Endothelial cell (in vitro differentiated cells): ENCODE data around the gene ALDH16A1. TPM values are rescaled to one million over a fixed set of nuclear protein-coding genes. Genes with fewer than 3 reads are reported as not detected.

ENCODE experiments used
- DNase-seq: peaks from one replicate; pipeline ENCODE4 v3.0.0; 2021; ENCODE audit warnings: low spot score
- H3K27ac Mint-ChIP-seq: one replicate; pipeline ENCODE4 v1.8.0; 2021; ENCODE audit warnings: mixed read lengths, inconsistent platforms; ENCODE audit not compliant: unreplicated experiment
- H3K27me3 Mint-ChIP-seq: one replicate; pipeline ENCODE4 v1.8.0; 2021; ENCODE audit warnings: mild to moderate bottlenecking, moderate library complexity, mixed read lengths, inconsistent platforms; ENCODE audit not compliant: unreplicated experiment
- H3K36me3 Mint-ChIP-seq: one replicate; pipeline ENCODE4 v1.8.0; 2021; ENCODE audit warnings: mild to moderate bottlenecking, low read depth, mixed read lengths, inconsistent platforms; ENCODE audit not compliant: unreplicated experiment
- H3K4me1 Mint-ChIP-seq: one replicate; pipeline ENCODE4 v1.8.0; 2021; ENCODE audit warnings: mild to moderate bottlenecking, mixed read lengths, inconsistent platforms; ENCODE audit not compliant: unreplicated experiment
- H3K4me3 Mint-ChIP-seq: one replicate; pipeline ENCODE4 v1.8.0; 2021; ENCODE audit warnings: mild to moderate bottlenecking, mixed read lengths, inconsistent platforms; ENCODE audit not compliant: unreplicated experiment
- H3K9me3 Mint-ChIP-seq: one replicate; pipeline ENCODE4 v1.8.0; 2021; ENCODE audit warnings: mixed read lengths, inconsistent platforms; ENCODE audit not compliant: unreplicated experiment
- CTCF ChIP-seq: fragments of 200-600 bp; sonication (generic); IDR thresholded peaks from one replicate; pipeline ENCODE4 v1.5.0; 2021; ENCODE audit warnings: antibody characterized with exemption; ENCODE audit not compliant: unreplicated experiment
- total RNA-seq: library from RNA; stranded (reverse); fragmentation: NEBNext Ultra II Directional; extraction: Animal tissue kit (Norgen Biotek cat#: 25700); gene quantifications from one replicate; pipeline ENCODE4 v1.2.1, GENCODE V29; 2021; ENCODE audit not compliant: unreplicated experiment

ALDH16A1 gene
- total RNA-seq, 1 donor from 2014 or later, result 49.6 TPM

GRCh38 chr19:49415102-49415809 lies 37.8 kb upstream of the ALDH16A1 start:
- H3K27me3 Mint-ChIP-seq, result peaks cover 11% of the 10 kb centered on the region
- H3K36me3 Mint-ChIP-seq, result no peaks in the 10 kb centered on the region
- H3K4me1 Mint-ChIP-seq, result peaks cover 30% of the 10 kb centered on the region
- no peak overlapping the region for H3K27ac Mint-ChIP-seq
- H3K9me3 Mint-ChIP-seq, result no peaks in the 10 kb centered on the region
- TF ChIP-seq CTCF, result no peak
- DNase-seq, result no peak
- H3K4me3 Mint-ChIP-seq, result no peak overlapping the region

- Mint-ChIP-seq H3K27me3 (peaks cover 13% of the 10 kb centered on the region), H3K36me3 (no peaks in the 10 kb centered on the region), H3K27ac (no peak overlapping the region), H3K4me3 (no peak overlapping the region), H3K4me1 (peaks cover 32% of the 10 kb centered on the region), H3K9me3 (no peaks in the 10 kb centered on the region)
- DNase-seq, result no peak
- no peak for TF ChIP-seq CTCF
Observed at GRCh38 chr19:49415810-49416200, 37.2 kb upstream of the ALDH16A1 start.

- TF ChIP-seq CTCF, result no peak
- peaks cover 11% of the 10 kb centered on the region for H3K27me3 Mint-ChIP-seq
Observed at GRCh38 chr19:49417088-49417487, 35.9 kb upstream of the ALDH16A1 start.

GRCh38 chr19:49418511-49418910 lies 34.5 kb upstream of the ALDH16A1 start:
- H3K27me3 Mint-ChIP-seq, result peaks cover 11% of the 10 kb centered on the region
- H3K4me3 Mint-ChIP-seq, result no peak overlapping the region
- H3K36me3 Mint-ChIP-seq, result peaks cover 11% of the 10 kb centered on the region
- no peaks in the 10 kb centered on the region for H3K9me3 Mint-ChIP-seq
- peaks cover 20% of the 10 kb centered on the region for H3K4me1 Mint-ChIP-seq
- no peak for TF ChIP-seq CTCF
- DNase-seq, result no peak
- no peak overlapping the region for H3K27ac Mint-ChIP-seq

More at GRCh38 chr19:49417088-49417487, 35.9 kb upstream of the ALDH16A1 start:
- peaks cover 26% of the 10 kb centered on the region for H3K4me1 Mint-ChIP-seq
- DNase-seq, result no peak
- no peak overlapping the region for H3K27ac Mint-ChIP-seq
- H3K4me3 Mint-ChIP-seq, result no peak overlapping the region
- H3K36me3 Mint-ChIP-seq, result peaks cover 6% of the 10 kb centered on the region
- no peaks in the 10 kb centered on the region for H3K9me3 Mint-ChIP-seq

GRCh38 chr19:49419173-49419572 lies 33.9 kb upstream of the ALDH16A1 start:
- Mint-ChIP-seq H3K4me3 (no peak overlapping the region), H3K4me1 (peaks cover 21% of the 10 kb centered on the region), H3K27ac (no peak overlapping the region), H3K9me3 (no peaks in the 10 kb centered on the region), H3K27me3 (peaks cover 15% of the 10 kb centered on the region), H3K36me3 (peaks cover 14% of the 10 kb centered on the region)
- no peak for DNase-seq
- TF ChIP-seq CTCF, result no peak
